GM18870 (cell line): ENCODE measurements around the gene VAT1.
"Not testable (repeated sequence)": the region's sequence is repeated elsewhere in the genome, so short reads cannot be mapped to it uniquely, and the experiment has no call there.

Experiments used
- ATAC-seq: cut with Tn5 transposase; IDR thresholded peaks from one replicate; pipeline ENCODE4 v1.9.1; 2021; ENCODE audit warnings: moderate library complexity; ENCODE audit not compliant: unreplicated experiment

VAT1 gene

DNA sequence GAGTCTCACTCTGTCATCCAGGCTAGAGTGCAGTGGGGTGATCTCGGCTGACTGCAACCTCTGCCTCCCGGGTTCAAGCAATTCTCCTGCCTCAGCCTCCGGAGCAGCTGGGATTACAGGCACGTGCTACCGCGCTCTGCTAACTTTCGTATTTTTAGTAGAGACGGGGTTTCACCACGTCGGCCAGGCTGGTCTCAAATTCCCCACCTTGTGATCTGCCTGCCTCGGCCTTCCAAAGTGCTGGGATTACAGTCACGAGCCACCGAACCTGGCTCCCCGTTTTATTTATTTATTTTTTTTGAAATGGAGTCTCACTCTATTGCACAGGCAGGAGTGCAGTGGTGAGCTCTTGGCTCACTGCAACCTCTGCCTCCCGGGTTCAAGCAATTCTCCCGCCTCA lies 46.5 kb downstream of the VAT1 start:
- not testable (repeated sequence) for ATAC-seq

DNA sequence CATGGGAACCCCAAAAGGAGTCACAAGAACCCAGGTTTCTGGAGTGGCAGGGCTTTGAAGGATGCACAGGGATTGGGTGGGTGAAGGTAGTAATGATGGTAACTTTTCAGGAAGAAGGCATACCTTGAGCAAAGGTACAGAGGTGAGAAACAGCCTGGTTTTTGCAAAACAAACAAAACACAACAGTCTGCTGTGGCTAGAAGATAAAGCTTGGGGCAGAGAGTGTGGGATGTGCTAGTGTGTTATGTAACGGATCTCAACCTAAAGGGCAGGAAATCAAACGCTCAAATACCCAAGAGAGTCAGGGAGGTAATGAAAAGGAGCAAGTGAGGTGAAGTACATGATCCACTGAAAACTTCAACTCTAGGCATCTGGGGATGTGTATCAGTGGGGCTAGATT lies 46.9 kb downstream of the VAT1 start:
- ATAC-seq: no peak

DNA sequence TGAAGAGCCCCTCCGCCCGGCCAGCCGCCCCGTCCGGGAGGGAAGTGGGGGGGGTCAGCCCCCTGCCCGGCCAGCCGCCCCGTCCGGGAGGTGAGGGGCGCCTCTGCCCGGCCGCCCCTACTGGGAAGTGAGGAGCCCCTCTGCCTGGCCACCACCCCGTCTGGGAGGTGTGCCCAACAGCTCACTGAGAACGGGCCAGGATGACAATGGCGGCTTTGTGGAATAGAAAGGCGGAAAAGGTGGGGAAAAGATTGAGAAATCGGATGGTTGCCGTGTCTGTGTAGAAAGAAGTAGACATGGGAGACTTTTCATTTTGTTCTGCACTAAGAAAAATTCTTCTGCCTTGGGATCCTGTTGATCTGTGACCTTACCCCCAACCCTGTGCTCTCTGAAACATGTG lies 48.9 kb downstream of the VAT1 start:
- ATAC-seq: not testable (repeated sequence)

DNA sequence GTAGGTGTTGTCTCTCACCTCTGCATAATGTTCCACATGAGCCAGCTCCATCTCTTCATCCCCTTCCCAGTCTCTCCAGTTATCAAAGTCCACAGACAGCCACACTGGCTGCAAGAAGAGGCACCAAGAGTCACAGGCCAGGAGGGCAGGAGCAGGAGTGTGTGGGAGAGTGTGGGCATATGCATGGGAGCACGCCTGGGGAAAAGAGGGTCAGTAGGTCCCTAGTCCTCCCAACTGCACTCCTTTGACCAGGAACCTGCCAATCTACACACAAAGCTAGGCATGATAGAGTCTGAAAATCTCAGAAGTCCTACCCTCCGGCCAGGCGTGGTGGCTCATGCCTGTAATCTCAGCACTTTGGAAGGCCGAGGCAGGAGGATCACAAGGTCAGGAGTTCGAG lies 50.6 kb downstream of the VAT1 start:
- ATAC-seq: no peak

DNA sequence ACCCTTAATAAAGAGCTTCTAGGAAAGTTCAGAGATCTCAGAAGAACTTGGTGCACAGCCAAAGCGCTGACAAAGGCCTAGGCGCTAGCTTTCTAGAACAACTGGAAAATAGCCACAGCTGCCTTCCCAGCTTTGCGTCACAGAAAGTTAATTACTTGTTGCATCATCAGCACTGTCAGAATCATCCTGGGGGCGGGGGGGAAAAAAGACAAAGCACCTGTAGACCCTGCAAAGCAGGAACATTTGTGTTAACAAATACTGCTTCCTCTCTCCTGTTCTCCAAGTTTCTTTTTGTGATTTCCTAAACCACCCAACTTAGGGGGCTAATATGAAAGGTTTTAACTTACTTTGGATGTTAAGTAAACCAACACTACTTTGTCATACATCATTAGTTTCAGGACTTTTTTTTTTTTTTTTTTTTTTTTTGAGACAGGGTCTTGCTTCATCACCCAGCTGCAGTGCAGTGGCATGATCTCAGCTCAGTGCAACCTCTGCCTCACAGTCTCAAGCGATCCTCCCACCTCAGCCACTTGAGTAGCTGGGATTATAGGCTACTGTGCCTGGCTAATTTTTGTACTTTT lies 53.1 kb downstream of the VAT1 start:
- no peak for ATAC-seq

DNA sequence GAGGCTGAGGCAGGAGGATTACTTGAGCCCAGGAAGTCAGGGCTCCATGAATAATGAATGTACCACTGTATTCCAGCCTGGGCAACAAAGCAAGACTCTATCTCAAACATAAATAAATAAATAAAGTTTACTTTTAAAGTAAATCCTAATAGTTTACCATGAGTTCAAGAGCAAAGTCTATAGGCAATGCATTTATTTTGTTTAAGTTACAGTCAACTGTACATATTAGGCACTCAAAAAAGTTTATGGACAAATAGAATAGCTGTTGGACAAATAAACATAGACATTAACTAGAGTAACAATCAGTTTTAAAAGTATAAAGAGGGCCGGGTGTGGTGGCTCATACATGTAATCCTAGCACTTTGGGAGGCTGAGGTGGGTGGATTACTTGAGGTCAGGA lies 54.3 kb downstream of the VAT1 start:
- no peak for ATAC-seq
